PC-9 (cell line): ENCODE results near the gene TRPT1. TPM values are rescaled to one million over a fixed set of nuclear protein-coding genes. Genes with fewer than 3 reads are reported as not detected.

Experiments
- BruUV-seq: library from RNA; stranded (reverse); fragments of 400-500 nt; replicated peaks from 2 replicates; lab custom pipeline; 2021; lab: Mats Ljungman, UMichigan
- CTCF ChIA-PET: fragments of 300-600 bp; sonication (Branson Sonifier 250); formaldehyde crosslinking; loops from one replicate; lab custom pipeline; 2022; ENCODE audit warnings: antibody characterized with exemption; lab: Charles Lee
- POLR2A ChIA-PET: fragments of 300-600 bp; sonication (Branson Sonifier 250); formaldehyde crosslinking; loops from one replicate; lab custom pipeline; 2022; ENCODE audit warnings: antibody characterized with exemption; ENCODE audit not compliant: unreplicated experiment; lab: Charles Lee
- DNase-seq, 2 experiments: peaks; one replicate each; pipeline versions ENCODE4 v3.0.0 to v3.0.0-alpha.2; 2015 to 2022; ENCODE audit warnings: mixed read lengths in 1 of 2
- H2AFZ ChIP-seq: fragments of 200-600 bp; sonication (generic); 2 replicates; pipeline ENCODE4 v1.8.1; 2017; ENCODE audit warnings: antibody characterized with exemption
- H3F3A ChIP-seq: fragments of 200-600 bp; sonication (generic); 2 replicates; pipeline ENCODE4 v1.8.1; 2017; ENCODE audit warnings: antibody characterized with exemption, mild to moderate bottlenecking, low read depth; ENCODE audit not compliant: insufficient read depth
- H3K27ac ChIP-seq: fragments of 200-600 bp; sonication (generic); 2 replicates; pipeline ENCODE4 v1.6.1; 2016; ENCODE audit warnings: mixed run types
- H3K27me3 ChIP-seq: fragments of 200-600 bp; sonication (generic); 2 replicates; pipeline ENCODE4 v1.6.1; 2016; ENCODE audit warnings: low read depth, mixed run types; ENCODE audit not compliant: insufficient read depth
- H3K36me3 ChIP-seq: fragments of 200-600 bp; sonication (generic); 2 replicates; pipeline ENCODE4 v1.6.1; 2016; ENCODE audit warnings: low read depth, mixed run types
- H3K4me1 ChIP-seq: fragments of 200-600 bp; sonication (generic); replicated peaks from 2 replicates; pipeline ENCODE4 v1.6.1; 2016; ENCODE audit warnings: mixed run types; ENCODE audit not compliant: insufficient read depth
- H3K4me2 ChIP-seq: fragments of 200-600 bp; sonication (generic); 2 replicates; pipeline ENCODE4 v1.6.1; 2017; ENCODE audit warnings: mixed run types
- H3K4me3 ChIP-seq: fragments of 200-600 bp; sonication (generic); 2 replicates; pipeline ENCODE4 v1.6.1; 2016; ENCODE audit warnings: mixed run types
- H3K79me2 ChIP-seq: fragments of 200-600 bp; sonication (generic); 2 replicates; pipeline ENCODE4 v1.6.1; 2017; ENCODE audit warnings: low read depth, mixed run types
- H3K9me2 ChIP-seq: fragments of 200-600 bp; sonication (generic); 2 replicates; pipeline ENCODE4 v1.8.1; 2017; ENCODE audit warnings: mild to moderate bottlenecking; ENCODE audit not compliant: insufficient read depth
- H3K9me3 ChIP-seq: fragments of 200-600 bp; sonication (generic); 2 replicates; pipeline ENCODE4 v1.8.1; 2016; ENCODE audit warnings: low read depth; ENCODE audit not compliant: insufficient read depth
- H4K20me1 ChIP-seq: fragments of 200-600 bp; sonication (generic); 2 replicates; pipeline ENCODE4 v1.8.1; 2017; ENCODE audit not compliant: insufficient read depth
- CTCF ChIP-seq: fragments of 200-600 bp; sonication (generic); conservative IDR thresholded peaks from 2 replicates; pipeline ENCODE4 v1.6.1; 2017; ENCODE audit warnings: mixed run types, antibody characterized with exemption, mild to moderate bottlenecking, moderate library complexity
- EZH2 ChIP-seq: fragments of 200-600 bp; sonication (generic); IDR thresholded peaks from 2 replicates; pipeline ENCODE4 v1.8.0; 2017; ENCODE audit warnings: antibody characterized with exemption, low read depth
- intact Hi-C: fragments of 100-400 bp; cut with micrococcal nuclease; formaldehyde crosslinking; loops from one replicate; pipeline ENCODE4 v1.10.0; 2022; ENCODE audit not compliant: unreplicated experiment
- total RNA-seq: library from RNA; stranded (reverse); gene quantifications from 2 replicates; pipeline ENCODE4 v1.2.3, GENCODE V29; 2021

Gene TRPT1
- total RNA-seq, 1 experiment from 2014 or later = 55.2 TPM

- BruUV-seq = no TSS peak
- Histone ChIP-seq H4K20me1 (peaks cover 13% of the 10 kb centered on the region; the same call in 1 of the 2 replicates), H3K79me2 (peaks cover 29% of the 10 kb centered on the region), H3F3A (peaks cover 57% of the 10 kb centered on the region), H3K4me3 (no peak overlapping the region), H3K9me2 (no peaks in the 10 kb centered on the region), H3K27ac (no peak overlapping the region), H3K36me3 (no peaks in the 10 kb centered on the region), H3K4me2 (no peak overlapping the region), H3K9me3 (no peaks in the 10 kb centered on the region), H3K4me1 (peaks cover 12% of the 10 kb centered on the region), H3K27me3 (no peaks in the 10 kb centered on the region), H2AFZ (no peak overlapping the region)
- intact Hi-C loops = no loop called here
- POLR2A ChIA-PET = no interaction called here
- CTCF ChIA-PET = interaction anchor here (0.6 kb wide), 2 partner anchors 54 to 1452 kb away, joined by 3 read pairs; no protein-coding TSS in a partner anchor
- no peak for TF ChIP-seq CTCF
- no peak for TF ChIP-seq EZH2
- DNase-seq = no peak
Measured at GRCh38 chr11:64249563-64250414, 23.8 kb upstream of the TRPT1 start.

GRCh38 chr11:64249038-64249437, 23.1 kb upstream of the TRPT1 start:
- BruUV-seq = no TSS peak
- Histone ChIP-seq H3K27ac (no peak overlapping the region), H2AFZ (no peak overlapping the region), H3K36me3 (no peaks in the 10 kb centered on the region), H3K9me3 (no peaks in the 10 kb centered on the region), H3K27me3 (no peaks in the 10 kb centered on the region), H3K79me2 (peaks cover 34% of the 10 kb centered on the region), H4K20me1 (0 out of 2 replicates have a peak, but pooled peaks cover 11% of the 10 kb centered on the region), H3K4me2 (no peak overlapping the region), H3K4me1 (peaks cover 14% of the 10 kb centered on the region), H3K4me3 (no peak overlapping the region), H3K9me2 (no peaks in the 10 kb centered on the region), H3F3A (peaks cover 63% of the 10 kb centered on the region)
- intact Hi-C loops = no loop called here
- ChIA-PET POLR2A (no interaction called here), CTCF (interaction anchor here (0.6 kb wide), 1 partner anchor 1451 kb away, joined by 3 read pairs; no protein-coding TSS in a partner anchor)
- no peak for TF ChIP-seq EZH2
- no peak for TF ChIP-seq CTCF
- DNase-seq = no peak

- no peaks in the 10 kb centered on the region for H3K9me2 ChIP-seq
- ChIA-PET CTCF (interaction anchor here (1.6 kb wide), 1 partner anchor 22 kb away, joined by 3 read pairs; the partner anchor contains the start of genes NUDT22 and TRPT1), POLR2A (no interaction called here)
- no peak for DNase-seq
- H3K4me3 ChIP-seq = no peak overlapping the region
- H3K27ac ChIP-seq = no peak overlapping the region
- H3K9me3 ChIP-seq = no peaks in the 10 kb centered on the region
- H3F3A ChIP-seq = peaks cover 68% of the 10 kb centered on the region
- no peak overlapping the region for H2AFZ ChIP-seq
- no TSS peak for BruUV-seq
- peaks cover 14% of the 10 kb centered on the region for H3K4me1 ChIP-seq
- peaks cover 3% of the 10 kb centered on the region; the same call in 1 of the 2 replicates for H3K36me3 ChIP-seq
- no peak overlapping the region for H3K4me2 ChIP-seq
- H4K20me1 ChIP-seq = 0 out of 2 replicates have a peak, but pooled peaks cover 11% of the 10 kb centered on the region
- TF ChIP-seq CTCF = no peak
- no peak for TF ChIP-seq EZH2
- no peaks in the 10 kb centered on the region for H3K27me3 ChIP-seq
- peaks cover 39% of the 10 kb centered on the region for H3K79me2 ChIP-seq
- intact Hi-C loops = no loop called here
Measured at GRCh38 chr11:64248578-64248977, 22.6 kb upstream of the TRPT1 start.
